ENCODE data around the gene TTC36. TPM values are rescaled to one million over a fixed set of nuclear protein-coding genes. Genes with fewer than 3 reads are reported as not detected.

Gene TTC36
- total RNA-seq, 1 donor from 2014 or later: 1.9 TPM

GRCh38 chr11:118544010-118544646, 16.9 kb downstream of the TTC36 start:
- Mint-ChIP-seq H3K4me3 (ENCODE audit: unreplicated experiment) (no peak overlapping the region), H3K27me3 (ENCODE audit: unreplicated experiment) (peaks cover 2% of the 10 kb centered on the region)

GRCh38 chr11:118544647-118545010, 17.4 kb downstream of the TTC36 start:
- Mint-ChIP-seq H3K9me3 (ENCODE audit: unreplicated experiment) (no peaks in the 10 kb centered on the region), H3K27me3 (ENCODE audit: unreplicated experiment) (peaks cover 2% of the 10 kb centered on the region), H3K36me3 (ENCODE audit: unreplicated experiment) (peaks cover 12% of the 10 kb centered on the region), H3K4me1 (ENCODE audit: low read depth, unreplicated experiment) (no peaks in the 10 kb centered on the region), H3K27ac (ENCODE audit: unreplicated experiment) (no peak overlapping the region), H3K4me3 (ENCODE audit: unreplicated experiment) (no peak overlapping the region)
- TF ChIP-seq CTCF (IDR thresholded peaks at IDR 0.05; ENCODE audit: partially characterized antibody, unreplicated experiment): no peak
- no peak for DNase-seq

More at GRCh38 chr11:118544010-118544646, 16.9 kb downstream of the TTC36 start:
- H3K27ac Mint-ChIP-seq (ENCODE audit: unreplicated experiment): no peak overlapping the region
- DNase-seq: no peak
- H3K4me1 Mint-ChIP-seq (ENCODE audit: low read depth, unreplicated experiment): no peaks in the 10 kb centered on the region
- H3K36me3 Mint-ChIP-seq (ENCODE audit: unreplicated experiment): peaks cover 12% of the 10 kb centered on the region
- no peak for TF ChIP-seq CTCF (IDR thresholded peaks at IDR 0.05; ENCODE audit: partially characterized antibody, unreplicated experiment)
- no peaks in the 10 kb centered on the region for H3K9me3 Mint-ChIP-seq (ENCODE audit: unreplicated experiment)

GRCh38 chr11:118545533-118545932, 18.3 kb downstream of the TTC36 start:
- no peaks in the 10 kb centered on the region for H3K9me3 Mint-ChIP-seq (ENCODE audit: unreplicated experiment)
- no peak overlapping the region for H3K4me3 Mint-ChIP-seq (ENCODE audit: unreplicated experiment)
- H3K27ac Mint-ChIP-seq (ENCODE audit: unreplicated experiment): no peak overlapping the region
- peaks cover 2% of the 10 kb centered on the region for H3K27me3 Mint-ChIP-seq (ENCODE audit: unreplicated experiment)
- no peaks in the 10 kb centered on the region for H3K4me1 Mint-ChIP-seq (ENCODE audit: low read depth, unreplicated experiment)
- TF ChIP-seq CTCF (IDR thresholded peaks at IDR 0.05; ENCODE audit: partially characterized antibody, unreplicated experiment): no peak
- H3K36me3 Mint-ChIP-seq (ENCODE audit: unreplicated experiment): peaks cover 8% of the 10 kb centered on the region
- DNase-seq: no peak

GRCh38 chr11:118547132-118547531, 19.9 kb downstream of the TTC36 start:
- Mint-ChIP-seq H3K27me3 (ENCODE audit: unreplicated experiment) (no peaks in the 10 kb centered on the region), H3K4me1 (ENCODE audit: low read depth, unreplicated experiment) (no peaks in the 10 kb centered on the region), H3K4me3 (ENCODE audit: unreplicated experiment) (no peak overlapping the region), H3K9me3 (ENCODE audit: unreplicated experiment) (no peaks in the 10 kb centered on the region), H3K36me3 (ENCODE audit: unreplicated experiment) (peaks cover 5% of the 10 kb centered on the region), H3K27ac (ENCODE audit: unreplicated experiment) (no peak overlapping the region)
- TF ChIP-seq CTCF (IDR thresholded peaks at IDR 0.05; ENCODE audit: partially characterized antibody, unreplicated experiment): no peak
- no peak for DNase-seq

GRCh38 chr11:118552341-118552740, 25.1 kb downstream of the TTC36 start:
- no peaks in the 10 kb centered on the region for H3K9me3 Mint-ChIP-seq (ENCODE audit: unreplicated experiment)
- TF ChIP-seq CTCF (IDR thresholded peaks at IDR 0.05; ENCODE audit: partially characterized antibody, unreplicated experiment): no peak
- H3K36me3 Mint-ChIP-seq (ENCODE audit: unreplicated experiment): no peaks in the 10 kb centered on the region
- DNase-seq: no peak
- no peak overlapping the region for H3K4me3 Mint-ChIP-seq (ENCODE audit: unreplicated experiment)
- no peaks in the 10 kb centered on the region for H3K4me1 Mint-ChIP-seq (ENCODE audit: low read depth, unreplicated experiment)
- H3K27ac Mint-ChIP-seq (ENCODE audit: unreplicated experiment): no peak overlapping the region
- no peaks in the 10 kb centered on the region for H3K27me3 Mint-ChIP-seq (ENCODE audit: unreplicated experiment)
